Activated gamma-delta T cell treated with anti-CD3 and anti-CD28 coated beads, Interleukin-2, amount 50 U/mL, for 16 hours (primary cell): Measurements from ENCODE around the gene SPAG6.

ENCODE experiments used
- DNase-seq: peaks from one replicate; pipeline ENCODE4 v3.0.0-alpha.2; 2020; ENCODE audit warnings: low read depth

SPAG6 gene

DNA sequence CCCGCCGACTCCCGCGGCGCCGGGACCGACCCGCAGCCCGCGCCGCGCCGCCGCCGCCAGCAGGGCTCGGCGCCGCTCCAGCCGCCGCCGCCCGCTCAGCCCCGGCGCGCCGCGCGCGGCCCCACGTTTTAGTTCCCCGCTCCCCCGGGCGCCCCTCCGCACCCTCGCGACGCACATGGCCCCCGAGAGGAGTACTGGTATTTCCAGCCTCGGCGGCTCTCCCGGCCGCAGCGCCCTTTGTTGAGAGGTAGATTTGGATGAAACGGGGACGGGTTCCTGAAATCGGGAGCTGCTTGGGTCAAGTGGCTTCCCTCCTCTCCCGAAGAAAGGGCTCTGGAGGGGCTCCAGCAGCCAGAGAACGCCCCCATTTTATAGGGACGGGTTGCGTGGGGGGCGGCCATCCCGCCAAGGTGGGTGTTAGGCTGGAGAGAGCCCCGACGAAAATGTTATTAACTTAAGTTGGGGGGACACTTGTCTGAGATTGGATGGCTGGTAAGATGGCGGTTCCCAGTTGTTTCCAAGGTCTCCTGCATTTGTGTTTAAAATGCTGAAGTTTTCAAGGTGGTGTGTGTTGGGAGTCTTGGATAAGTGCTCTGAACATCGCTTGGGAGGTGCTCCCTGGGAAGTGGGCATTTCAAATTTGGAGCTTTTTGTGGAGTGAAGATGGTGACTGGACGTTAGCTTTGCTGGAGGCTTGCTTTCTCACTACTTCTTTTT, 23.2 kb upstream of the SPAG6 start:
- DNase-seq: no peak

GRCh38 chr10:22322641-22323160, 22.6 kb upstream of the SPAG6 start:
- no peak for DNase-seq

DNA sequence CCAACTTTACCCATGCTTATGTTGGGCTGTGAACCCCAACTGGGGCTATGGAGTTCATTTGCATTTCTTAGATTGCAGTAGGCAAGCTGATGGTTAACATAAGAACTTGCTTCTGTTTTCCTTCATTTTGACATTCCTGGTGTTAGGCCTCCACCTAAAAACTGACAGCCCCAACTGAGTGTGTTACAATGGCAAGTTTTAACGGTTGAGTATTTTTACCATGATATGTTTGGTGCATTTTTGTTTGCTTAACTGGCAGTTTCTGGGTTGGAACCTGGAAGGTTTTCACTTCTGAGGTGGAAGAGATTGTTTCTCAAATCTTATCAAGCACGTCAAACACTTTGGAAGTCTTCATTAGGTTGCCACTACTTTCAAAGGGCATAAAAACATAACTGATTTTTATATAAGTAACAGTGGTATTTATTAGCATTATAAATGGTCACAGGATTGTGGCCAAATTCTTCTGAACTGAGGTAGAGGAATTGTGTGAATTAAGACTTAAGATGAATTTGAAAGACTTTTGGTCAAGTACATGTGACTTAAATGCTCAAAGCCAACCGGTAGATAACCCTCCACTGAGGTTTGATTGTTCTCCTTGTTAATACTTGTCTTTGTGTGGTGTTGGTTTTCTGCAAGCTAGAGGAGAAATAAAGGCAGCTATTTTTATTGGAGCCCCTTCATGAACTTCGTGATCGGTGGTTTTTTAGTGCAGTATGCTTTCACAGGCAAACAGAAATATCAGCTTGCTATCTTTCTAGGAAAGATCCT, 21.6 kb upstream of the SPAG6 start:
- no peak for DNase-seq

DNA sequence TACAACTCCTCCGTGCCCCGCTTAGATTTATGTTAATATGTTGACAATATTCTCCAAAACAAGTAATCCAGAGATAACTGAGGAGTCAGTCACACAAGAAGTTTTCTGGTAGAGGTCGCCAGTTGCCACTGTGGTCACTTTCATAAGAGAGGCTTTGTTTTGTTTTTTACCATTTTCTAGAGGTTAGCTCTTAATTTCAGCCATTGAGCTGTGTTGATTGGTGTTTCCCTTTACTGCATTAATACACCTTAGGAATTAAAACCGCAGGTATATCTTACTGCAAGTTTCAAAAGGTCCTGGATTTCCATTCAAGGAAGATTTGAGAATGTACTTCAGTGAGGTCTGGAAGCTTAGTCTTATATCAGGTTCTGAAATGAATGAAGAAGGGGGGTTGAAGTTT, 20.9 kb upstream of the SPAG6 start:
- no peak for DNase-seq

- no peak for DNase-seq
Observed at GRCh38 chr10:22324893-22325271, 20.4 kb upstream of the SPAG6 start.

- DNase-seq: peak; percentile 57
Observed at GRCh38 chr10:22325272-22326144, 19.8 kb upstream of the SPAG6 start.

DNA sequence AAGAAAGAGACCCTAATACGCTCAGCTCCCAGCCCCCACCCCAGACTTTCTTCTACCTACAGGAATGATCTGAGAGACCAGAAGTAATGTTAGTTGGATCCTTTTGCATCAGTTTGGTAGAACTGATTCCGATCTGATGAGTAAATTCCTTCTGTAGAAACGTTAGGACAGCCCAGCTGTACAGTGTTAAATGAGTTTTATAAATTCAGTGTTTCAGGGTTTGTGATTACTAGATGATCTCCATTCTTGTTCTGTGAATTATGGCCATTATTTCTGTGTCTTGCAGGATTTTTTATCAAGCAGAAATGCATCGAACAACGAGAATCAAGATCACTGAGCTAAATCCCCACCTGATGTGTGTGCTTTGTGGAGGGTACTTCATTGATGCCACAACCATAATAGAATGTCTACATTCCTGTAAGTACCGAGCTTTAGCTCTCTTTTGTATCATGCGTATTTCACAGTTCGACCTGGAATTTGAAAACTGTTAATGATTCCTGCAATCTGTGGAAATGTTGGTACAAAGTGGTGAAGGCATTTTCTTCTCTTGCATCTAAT, 19.1 kb upstream of the SPAG6 start:
- no peak for DNase-seq

DNA sequence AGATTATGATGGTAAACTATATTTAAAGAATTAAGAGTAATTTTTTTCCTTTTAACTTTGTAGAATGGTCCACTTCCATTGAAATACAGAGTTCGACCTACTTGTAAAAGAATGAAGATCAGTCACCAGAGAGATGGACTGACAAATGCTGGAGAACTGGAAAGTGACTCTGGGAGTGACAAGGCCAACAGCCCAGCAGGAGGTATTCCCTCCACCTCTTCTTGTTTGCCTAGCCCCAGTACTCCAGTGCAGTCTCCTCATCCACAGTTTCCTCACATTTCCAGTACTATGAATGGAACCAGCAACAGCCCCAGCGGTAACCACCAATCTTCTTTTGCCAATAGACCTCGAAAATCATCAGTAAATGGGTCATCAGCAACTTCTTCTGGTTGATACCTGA, 16.1 kb upstream of the SPAG6 start:
- no peak for DNase-seq

GRCh38 chr10:22332116-22332692, 13.1 kb upstream of the SPAG6 start:
- no peak for DNase-seq

- no peak for DNase-seq
Observed at GRCh38 chr10:22333167-22333974, 11.9 kb upstream of the SPAG6 start.

GRCh38 chr10:22333975-22334282, 11.4 kb upstream of the SPAG6 start:
- DNase-seq: no peak

DNA sequence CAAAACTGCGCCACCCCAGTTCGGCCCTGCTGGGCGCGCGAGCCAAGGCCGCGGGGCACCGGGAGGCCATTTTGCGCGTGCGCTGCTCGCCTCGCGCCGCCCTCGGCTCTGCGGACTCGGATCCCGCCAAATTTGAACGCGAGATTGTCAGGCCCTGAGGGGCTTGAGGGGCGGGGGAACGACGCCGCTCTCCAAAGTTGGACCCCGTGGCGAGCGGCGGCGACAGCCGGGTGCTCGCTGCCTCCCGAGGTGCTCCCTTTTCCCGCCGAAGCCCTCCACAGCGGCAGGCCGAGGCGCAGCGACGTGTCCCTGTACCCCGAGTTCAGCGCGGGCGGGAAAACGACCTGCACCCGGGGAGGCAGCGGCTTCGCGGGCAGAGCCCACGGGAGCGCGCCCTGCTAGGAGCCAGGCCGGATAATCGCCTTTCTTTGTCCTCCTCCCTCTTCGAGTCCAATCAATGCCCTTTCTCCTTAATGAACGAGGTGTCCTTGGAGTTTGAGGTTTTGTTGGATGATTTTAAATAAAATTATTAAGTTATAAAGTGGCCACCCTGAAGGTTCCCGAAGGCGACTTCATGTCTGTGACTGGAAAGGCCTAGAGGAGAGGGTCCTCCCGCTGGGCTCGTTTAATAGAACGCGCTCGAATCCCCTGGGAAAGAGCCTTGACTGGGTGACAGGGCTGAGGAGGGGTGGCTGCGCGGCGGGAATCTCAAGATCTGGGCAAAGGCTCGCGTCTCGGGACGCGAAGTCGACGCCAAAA, 10.7 kb upstream of the SPAG6 start:
- DNase-seq: no peak

DNA sequence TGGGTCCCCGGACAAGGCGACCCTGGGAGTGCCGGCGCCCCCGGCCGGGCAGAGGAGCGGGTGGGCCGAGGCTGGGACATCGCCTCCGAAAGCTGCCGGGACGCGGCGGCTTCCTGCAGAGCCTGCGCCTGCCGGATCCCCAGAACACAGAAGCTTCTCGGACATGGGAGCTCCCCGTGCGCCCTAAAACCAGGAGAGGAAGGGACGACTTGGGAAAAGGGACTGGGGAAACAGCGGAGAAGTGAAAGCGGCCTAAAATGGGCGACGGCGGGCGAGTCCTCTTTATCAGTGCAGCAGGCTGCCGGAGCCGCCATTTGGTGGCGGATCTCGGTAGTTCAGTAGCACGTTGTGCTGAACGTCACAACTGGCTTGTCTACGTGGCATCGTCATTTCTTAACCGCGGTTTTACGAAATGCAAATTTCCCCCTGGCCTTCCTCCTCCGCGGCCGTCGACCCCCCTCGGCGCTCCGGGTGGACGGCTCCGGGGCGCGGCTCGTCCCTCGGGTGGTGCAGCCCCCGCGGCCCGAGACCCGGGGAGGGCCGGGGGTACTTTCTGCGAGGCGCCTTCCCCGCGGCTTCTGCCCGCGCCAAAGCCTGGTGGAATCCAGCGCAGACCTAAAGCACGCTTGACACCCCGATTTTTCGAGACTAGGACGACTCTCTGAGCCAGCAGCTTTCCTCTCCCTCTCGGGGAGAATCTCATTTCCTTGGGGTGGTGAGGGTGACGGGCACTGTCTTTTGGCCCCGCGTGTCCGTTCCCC, 9.9 kb upstream of the SPAG6 start:
- DNase-seq: no peak

- DNase-seq: no peak
Observed at GRCh38 chr10:22338185-22338900, 7.0 kb upstream of the SPAG6 start.

- no peak for DNase-seq
Observed at GRCh38 chr10:22338931-22339330, 6.4 kb upstream of the SPAG6 start.

DNA sequence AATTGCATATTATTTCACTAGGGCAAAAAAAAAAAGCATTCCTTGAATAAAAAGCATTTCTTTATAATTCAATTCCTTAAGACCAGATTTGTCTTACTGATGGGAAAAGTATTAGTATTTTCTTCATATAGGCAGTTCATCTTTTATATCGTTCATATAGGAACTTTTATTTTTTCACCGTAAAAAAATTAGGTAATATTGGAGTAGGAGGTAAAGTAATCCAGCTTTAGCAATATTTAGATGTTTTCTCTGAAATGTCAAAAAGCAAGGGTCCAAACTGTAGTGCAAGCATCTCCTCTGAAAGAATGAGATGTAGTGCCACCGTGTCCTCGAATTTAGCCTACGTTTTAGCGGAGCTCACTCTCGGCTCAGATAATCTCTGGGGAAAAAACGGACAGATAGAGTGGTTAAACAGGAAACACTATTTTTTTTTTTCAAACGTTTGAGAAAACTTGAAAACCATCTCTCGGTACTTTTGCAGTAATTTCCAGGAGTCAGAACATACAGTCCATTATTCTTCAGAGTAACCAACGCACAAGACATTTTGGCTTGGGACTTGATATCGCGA, 5.5 kb upstream of the SPAG6 start:
- DNase-seq: no peak

DNA sequence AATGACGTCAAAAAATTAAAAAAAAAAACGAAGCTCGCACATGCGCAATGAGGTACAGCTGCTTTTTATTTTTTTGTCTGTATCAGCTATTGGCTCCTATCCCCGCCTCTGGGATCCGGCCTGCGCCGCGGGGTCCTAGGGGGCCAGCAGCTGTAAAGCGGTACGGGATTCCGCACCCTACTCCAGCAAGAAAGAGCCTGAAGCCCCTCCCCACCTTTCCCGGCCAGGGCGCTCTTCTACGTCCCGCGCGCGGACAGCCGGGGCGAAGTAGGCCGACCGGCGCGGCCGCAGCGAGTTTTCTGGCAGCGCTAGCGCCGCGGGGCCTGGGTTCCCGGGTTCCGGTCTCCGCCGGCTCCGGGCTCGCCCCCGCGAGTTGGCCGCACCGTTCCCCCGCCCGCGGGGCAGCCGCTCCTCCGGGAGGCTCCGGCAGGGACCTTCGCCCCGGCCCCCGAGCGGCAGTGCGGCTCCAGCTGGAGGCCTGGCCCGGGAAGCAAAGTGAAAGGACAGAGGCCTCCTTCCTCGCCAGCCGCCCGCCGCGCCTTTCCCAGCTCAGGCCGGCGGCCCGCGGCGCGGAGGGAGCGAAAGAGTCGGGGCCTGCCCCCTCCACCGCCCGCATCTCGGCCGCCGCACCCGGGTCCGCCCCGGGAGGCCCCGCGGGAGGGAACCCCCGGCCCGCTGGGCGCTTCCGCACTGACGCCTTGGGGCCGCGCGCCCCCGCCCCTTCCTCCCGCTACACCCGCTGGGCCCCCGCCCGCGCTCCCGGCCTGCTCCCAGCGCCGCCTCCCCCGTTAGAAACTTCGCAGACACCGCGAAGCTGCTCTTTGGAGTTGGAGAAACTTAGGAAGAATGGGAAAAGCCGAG, 4.7 kb upstream of the SPAG6 start:
- no peak for DNase-seq
